ENCODE data around the gene THRSP.
"Not testable (repeated sequence)": the region's sequence is repeated elsewhere in the genome, so short reads cannot be mapped to it uniquely, and the experiment has no call there.

Gene THRSP

GRCh38 chr11:78039391-78039918 is 24.2 kb upstream of the THRSP start:
- DNase-seq (ENCODE audit: low spot score) = no peak

GRCh38 chr11:78039919-78040671 is 23.6 kb upstream of the THRSP start:
- peak; percentile 61 for DNase-seq (ENCODE audit: low spot score)

GRCh38 chr11:78040691-78041379 is 22.8 kb upstream of the THRSP start:
- DNase-seq (ENCODE audit: low spot score) = no peak

- not testable (repeated sequence) for DNase-seq (ENCODE audit: low spot score)
These were observed 22.3 kb upstream of the THRSP start for GRCh38 chr11:78041380-78041719.

GRCh38 chr11:78041843-78042440 is 21.7 kb upstream of the THRSP start:
- no peak for DNase-seq (ENCODE audit: low spot score)

GRCh38 chr11:78044706-78045105 is 19.0 kb upstream of the THRSP start:
- DNase-seq (ENCODE audit: low spot score) = no peak

- DNase-seq (ENCODE audit: low spot score) = peak; percentile 80
These were observed 17.7 kb upstream of the THRSP start for GRCh38 chr11:78045851-78046485.

GRCh38 chr11:78046486-78046854 is 17.2 kb upstream of the THRSP start:
- DNase-seq (ENCODE audit: low spot score) = no peak

GRCh38 chr11:78048561-78048960 is 15.1 kb upstream of the THRSP start:
- DNase-seq (ENCODE audit: low spot score) = no peak

GRCh38 chr11:78049348-78049747 is 14.3 kb upstream of the THRSP start:
- no peak for DNase-seq (ENCODE audit: low spot score)

- no peak for DNase-seq (ENCODE audit: low spot score)
These were observed 12.5 kb upstream of the THRSP start for GRCh38 chr11:78050964-78051831.

GRCh38 chr11:78054971-78055370 is 8.7 kb upstream of the THRSP start:
- DNase-seq (ENCODE audit: low spot score) = no peak

GRCh38 chr11:78056093-78056492 is 7.6 kb upstream of the THRSP start:
- DNase-seq (ENCODE audit: low spot score) = no peak

GRCh38 chr11:78057462-78058055 is 6.1 kb upstream of the THRSP start:
- DNase-seq (ENCODE audit: low spot score) = no peak

GRCh38 chr11:78059749-78060328 is 3.8 kb upstream of the THRSP start:
- DNase-seq (ENCODE audit: low spot score) = not testable (repeated sequence)

- no peak for DNase-seq (ENCODE audit: low spot score)
These were observed 3.1 kb upstream of the THRSP start for GRCh38 chr11:78060533-78060932.

GRCh38 chr11:78061088-78061920 is 2.4 kb upstream of the THRSP start:
- no peak for DNase-seq (ENCODE audit: low spot score)

- no peak for DNase-seq (ENCODE audit: low spot score)
These were observed 1.7 kb upstream of the THRSP start for GRCh38 chr11:78061921-78062311.

- no peak for DNase-seq (ENCODE audit: low spot score)
These were observed 990 bp upstream of the THRSP start for GRCh38 chr11:78062671-78063070.

GRCh38 chr11:78065203-78065602 is 1.5 kb downstream of the THRSP start:
- no peak for DNase-seq (ENCODE audit: low spot score)
